ENCODE results near the gene IRF5.
A peak's percentile ranks its signal among the peaks of the same experiment; 100 is the strongest.

- TF ChIP-seq EZH2phosphoT487 (conservative IDR thresholded peaks at IDR 0.05; ENCODE audit: low read length) (no peak), CTCF (IDR thresholded peaks at IDR 0.05; ENCODE audit: insufficient read depth, low read length, poor library complexity, severe bottlenecking) (peak; percentile 50)
Observed at GRCh38 chr7:128946936-128947830, 9.5 kb downstream of the IRF5 start.
